Right lobe of liver (tissue), 4 donors: Measurements from ENCODE around the gene FASTKD1.
"Not testable (repeated sequence)": the region's sequence is repeated elsewhere in the genome, so short reads cannot be mapped to it uniquely, and the experiment has no call there.

Source experiments
- CTCF ChIP-seq, 4 donors: fragments of 200-600 bp in 3 of 4; fragments of 450-650 bp in 1 of 4; IDR thresholded peaks; one replicate each; pipeline versions ENCODE4 v1.5.1 to v1.8.0; 2016 to 2022; ENCODE audit warnings: antibody characterized with exemption in 4 of 4, mild to moderate bottlenecking in 2 of 4
- POLR2A ChIP-seq: fragments of 450-650 bp; IDR thresholded peaks from one replicate; pipeline ENCODE4 v1.6.1; 2017; ENCODE audit warnings: antibody characterized with exemption, mild to moderate bottlenecking
- donor health status: DM: no; HTN: no; CAD: no.
- donor health status: DM: no; HTN: no; CAD: no.
- donor health status: DM: no; HTN: yes; CAD: no.

- not testable (repeated sequence) for TF ChIP-seq POLR2A; CTCF (IDR thresholded peaks at IDR 0.05)
Measured at GRCh38 chr2:169582552-169583266, 9.0 kb upstream of the FASTKD1 start.
